Stimulated activated CD4-positive, alpha-beta T cell treated with anti-CD3 and anti-CD28 coated beads, Interleukin-15, amount 100 ng/mL, for 24 hours (primary cell): ENCODE results near the gene VANGL2.
A peak's percentile ranks its signal among the peaks of the same experiment; 100 is the strongest.
"Not testable (repeated sequence)": the region's sequence is repeated elsewhere in the genome, so short reads cannot be mapped to it uniquely, and the experiment has no call there.

Source experiments
- DNase-seq: peaks from one replicate; pipeline ENCODE4 v3.0.0-alpha.2; 2020

The VANGL2 gene

DNA sequence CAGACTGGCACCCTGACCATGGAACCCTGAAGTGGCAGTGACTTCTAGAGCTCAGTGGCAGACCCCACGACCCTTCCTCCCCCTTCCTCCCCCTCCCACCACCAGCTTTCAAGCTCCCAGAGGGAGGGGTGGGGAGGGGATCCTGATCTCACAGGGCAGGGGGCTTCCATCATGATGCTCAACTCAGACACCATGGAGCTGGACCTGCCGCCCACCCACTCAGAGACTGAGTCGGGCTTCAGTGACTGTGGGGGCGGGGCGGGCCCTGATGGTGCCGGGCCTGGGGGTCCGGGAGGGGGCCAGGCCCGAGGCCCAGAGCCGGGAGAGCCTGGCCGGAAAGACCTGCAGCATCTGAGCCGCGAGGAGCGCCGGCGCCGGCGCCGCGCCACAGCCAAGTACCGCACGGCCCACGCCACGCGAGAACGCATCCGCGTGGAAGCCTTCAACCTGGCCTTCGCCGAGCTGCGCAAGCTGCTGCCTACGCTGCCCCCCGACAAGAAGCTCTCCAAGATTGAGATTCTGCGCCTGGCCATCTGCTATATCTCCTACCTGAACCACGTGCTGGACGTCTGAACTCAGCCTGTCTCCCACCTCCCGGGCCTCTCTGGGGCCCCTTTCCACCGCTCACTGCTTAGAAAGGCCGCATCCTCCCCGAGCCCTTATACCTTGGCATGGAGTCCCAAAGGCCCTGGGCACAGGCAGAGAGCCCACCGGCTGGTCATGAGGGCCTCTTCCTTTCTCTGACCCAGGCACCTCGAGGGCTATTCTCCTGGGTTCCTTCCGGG, 29.6 kb upstream of the VANGL2 start:
- DNase-seq = no peak

DNA sequence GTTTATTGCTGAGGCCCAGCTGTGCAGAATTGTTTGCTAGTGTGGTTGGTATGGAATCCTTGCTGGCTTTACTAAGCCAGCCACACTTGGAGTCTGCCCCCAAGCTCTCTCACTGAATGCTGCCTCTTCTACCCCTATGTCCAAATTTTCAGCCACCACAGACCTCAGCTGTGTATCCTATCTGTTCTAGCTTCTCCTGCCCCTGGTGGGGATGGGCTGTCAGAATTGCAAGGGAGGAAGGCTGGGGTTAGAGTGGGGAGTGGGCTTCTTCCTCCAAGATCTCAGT, 29.1 kb upstream of the VANGL2 start:
- DNase-seq = no peak

DNA sequence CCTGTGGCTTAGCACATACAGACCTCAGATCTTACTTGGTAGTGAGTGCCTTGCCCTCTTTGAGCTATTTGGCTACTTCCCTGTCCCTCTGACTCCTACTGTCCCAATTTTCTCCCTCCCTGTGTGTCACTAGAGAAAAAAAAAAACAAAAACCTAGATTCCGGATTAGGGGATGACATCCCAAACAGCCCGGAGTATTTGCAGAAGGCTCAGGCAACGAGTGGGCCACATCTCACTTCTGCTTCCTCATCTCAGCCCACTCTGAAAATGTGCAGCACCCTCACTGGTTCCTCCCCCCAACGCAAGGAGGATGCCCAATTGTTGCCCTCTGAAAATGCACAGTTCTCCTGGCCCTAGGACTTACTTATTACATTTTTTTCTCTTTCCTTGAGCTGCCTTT, 28.6 kb upstream of the VANGL2 start:
- DNase-seq = no peak

DNA sequence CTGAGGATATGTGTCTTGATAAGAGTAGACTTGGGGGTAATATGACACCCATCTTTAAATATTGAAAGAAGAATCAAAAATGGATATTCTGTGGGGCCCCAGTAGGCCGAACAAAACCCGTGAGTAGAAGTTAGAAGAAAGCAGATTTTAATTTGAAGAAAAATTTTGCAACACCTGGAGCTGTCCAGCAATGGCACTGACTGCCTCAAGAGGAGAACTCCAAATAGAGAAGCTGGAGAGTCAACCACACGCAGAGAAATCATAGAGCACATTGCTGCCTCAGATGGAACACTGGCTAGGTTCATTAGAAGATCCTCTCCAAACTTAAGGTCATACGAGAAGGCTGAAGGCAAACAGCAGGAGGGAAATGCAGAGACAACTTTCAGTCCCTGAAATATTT, 26.7 kb upstream of the VANGL2 start:
- no peak for DNase-seq

DNA sequence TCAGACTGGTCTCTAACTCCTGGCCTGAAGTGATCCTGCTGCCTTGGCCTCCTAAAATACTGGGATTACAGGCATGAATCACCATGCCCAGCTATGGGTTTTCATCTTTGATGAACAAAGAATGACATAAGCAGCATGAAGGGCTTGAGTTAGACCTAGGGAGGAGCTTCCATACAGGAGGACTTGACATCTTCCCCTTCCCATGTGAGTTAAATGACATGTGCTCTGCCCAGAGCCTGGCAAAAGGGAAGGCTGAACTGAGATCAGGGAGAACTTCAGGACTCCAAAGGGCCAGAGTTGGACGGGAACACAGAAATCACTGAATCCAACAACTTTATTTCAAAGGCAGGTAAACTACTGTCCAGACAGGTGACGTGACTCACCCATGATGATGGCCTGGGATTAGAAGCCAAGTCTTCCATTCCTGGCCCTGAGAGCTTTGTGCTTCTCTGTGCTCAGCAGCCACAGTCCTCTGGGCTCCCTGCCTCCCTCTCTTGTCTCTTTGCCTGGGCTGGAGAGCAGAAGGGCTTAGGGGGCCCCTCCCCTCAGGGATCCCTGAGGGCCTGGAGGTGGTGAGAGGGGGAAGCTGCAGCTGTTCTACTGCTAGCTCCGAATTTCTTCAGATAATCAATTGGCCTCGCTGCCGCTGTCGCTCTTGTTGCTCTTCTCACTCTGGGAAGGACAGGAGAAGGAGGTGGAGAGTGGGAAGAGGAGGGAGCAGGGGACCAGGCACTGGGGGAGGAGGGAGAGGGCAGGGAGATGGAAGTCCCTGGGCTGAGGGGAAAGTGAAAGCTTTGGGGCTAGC, 25.9 kb upstream of the VANGL2 start:
- no peak for DNase-seq

DNA sequence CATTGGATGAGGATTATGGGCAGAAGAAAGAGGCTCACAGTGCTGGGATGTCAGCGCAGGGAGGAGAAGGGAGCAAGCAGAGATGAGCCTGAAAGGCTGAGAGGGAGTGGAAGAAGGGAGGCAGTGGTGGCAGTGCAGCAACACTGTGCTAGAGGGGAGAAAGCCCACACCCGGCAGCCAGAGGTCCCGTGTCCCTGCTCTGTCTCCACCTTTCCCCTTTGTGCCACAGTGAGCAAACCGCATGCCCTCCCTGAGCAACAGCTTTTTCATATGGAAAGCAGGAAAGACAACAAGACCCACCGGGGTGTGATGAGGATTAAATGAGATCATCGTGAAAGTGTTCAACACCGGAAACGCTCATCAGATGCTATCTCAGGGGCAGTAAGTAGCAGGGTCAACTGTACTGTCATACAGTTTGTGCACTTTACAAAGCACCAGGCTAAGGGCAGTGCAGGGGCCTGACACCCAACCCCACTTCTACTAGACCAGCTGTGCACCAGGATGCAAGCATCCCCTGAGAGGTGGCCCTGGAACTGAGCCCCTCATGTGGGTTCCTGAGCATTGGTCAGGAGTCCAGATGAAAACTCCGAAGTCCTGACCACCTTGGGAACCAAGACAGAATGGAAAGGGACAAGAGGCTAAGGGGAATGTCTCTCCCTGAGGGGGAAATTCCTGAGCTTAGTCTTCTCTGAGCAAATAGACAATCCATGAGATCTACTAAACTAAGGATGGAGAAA, 24.4 kb upstream of the VANGL2 start:
- DNase-seq = no peak

DNA sequence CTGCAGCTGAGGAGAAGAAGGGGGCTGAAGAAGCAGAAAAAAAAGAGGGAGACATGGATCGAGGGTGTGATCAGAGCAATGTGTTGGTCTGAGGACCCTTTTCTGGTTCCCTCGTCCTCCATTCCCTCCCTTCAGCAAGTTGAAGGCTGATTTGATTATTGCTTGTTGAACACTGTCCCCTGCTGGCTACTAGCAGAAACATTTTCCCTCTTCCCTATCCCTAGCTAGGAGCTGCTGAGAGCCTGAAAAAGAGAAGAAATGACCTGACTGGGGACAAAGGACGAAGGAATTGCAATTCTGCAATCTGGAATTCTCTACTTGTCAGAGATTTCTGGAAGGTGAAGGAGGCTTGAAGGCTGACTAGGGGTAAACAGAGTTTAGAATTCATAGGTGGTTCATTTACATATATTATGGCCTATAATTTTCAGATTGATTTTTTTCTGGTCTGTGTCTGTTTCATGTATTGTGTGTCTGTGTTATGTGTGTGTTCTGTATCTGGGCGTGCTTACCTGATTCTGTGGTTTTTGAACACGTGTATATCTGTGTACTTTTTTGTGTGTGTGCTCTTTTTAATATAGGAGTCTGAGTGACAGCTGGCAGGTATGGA, 23.7 kb upstream of the VANGL2 start:
- DNase-seq = peak; percentile 23

DNA sequence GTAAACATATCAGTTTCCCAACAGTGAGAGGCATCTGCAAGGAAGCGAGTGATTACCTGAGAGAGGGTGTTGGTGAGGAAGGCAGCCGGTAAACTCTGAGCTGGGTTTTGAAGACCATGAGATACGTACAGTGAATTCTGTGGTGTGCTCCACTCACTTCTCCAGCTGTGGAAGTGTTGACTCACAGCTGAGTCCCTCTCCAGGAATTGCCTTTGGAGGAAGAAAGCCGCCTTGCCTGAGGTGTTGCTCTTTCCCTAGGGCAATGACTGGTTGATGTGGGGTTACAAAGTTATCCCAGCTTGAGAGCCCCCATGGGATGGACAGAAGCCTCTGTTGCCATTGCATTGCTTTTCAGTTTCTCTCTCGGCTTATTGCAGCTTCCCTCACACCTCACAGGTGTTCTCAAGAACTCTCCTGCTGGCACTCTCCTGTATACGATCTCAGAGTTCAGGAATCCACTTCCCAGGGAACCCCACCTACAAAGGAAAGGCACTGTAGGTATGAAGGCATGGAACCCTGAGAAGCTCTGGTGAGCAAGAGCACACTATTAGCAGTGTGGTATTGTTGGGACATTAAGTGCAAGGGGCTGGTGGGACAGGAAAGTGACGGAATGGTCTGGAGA, 22.7 kb upstream of the VANGL2 start:
- no peak for DNase-seq

DNA sequence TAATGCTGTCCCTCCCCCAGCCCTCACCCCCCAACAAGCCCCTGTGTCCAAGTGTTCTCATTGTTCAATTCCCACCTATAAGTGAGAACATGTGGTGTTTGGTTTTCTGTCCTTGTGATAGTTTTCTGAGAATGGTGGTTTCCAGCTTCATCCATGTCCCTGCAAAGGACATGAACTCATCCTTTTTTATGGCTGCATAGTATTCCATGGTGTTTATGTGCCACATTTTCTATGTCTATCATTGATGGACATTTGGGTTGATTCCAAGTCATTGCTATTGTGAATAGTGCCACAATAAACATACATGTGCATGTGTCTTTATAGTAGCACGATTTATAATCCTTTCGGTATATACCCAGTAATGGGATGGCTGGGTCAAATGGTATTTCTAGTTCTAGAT, 15.6 kb upstream of the VANGL2 start:
- not testable (repeated sequence) for DNase-seq

DNA sequence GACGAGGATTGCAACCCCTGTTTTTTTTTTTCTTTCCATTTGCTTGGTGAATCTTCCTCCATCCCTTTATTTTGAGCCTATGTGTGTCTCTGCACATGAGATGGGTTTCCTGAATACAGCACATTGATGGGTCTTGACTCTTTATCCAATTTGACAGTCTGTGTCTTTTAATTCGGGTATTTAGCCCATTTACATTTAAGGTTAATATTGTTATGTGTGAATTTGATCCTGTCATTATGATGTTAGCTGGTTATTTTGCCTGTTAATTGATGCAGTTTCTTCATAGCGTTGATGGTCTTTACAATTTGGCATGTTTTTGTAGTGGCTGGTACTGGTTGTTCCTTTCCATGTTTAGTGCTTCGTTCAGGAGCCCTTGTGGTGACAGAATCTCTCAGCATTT, 12.0 kb upstream of the VANGL2 start:
- DNase-seq = not testable (repeated sequence)

DNA sequence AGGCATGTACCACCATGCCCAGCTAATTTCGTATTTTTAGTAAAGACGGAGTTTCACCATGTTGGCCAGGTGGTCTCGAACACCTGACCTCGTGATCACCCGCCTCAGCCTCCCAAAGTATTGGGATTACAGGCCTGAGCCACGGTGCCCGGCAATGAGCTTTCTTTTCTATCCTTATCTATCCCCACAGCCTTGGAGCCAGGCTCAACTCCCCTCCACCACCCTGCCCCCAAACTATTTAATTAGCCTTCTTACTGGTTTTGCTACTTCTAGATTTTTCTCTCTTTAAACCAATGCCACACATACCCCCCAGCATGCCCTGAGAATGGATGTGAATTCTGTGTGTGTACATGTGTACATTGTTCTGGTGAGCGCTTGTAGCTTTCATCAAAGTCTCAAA, 5.7 kb upstream of the VANGL2 start:
- no peak for DNase-seq

DNA sequence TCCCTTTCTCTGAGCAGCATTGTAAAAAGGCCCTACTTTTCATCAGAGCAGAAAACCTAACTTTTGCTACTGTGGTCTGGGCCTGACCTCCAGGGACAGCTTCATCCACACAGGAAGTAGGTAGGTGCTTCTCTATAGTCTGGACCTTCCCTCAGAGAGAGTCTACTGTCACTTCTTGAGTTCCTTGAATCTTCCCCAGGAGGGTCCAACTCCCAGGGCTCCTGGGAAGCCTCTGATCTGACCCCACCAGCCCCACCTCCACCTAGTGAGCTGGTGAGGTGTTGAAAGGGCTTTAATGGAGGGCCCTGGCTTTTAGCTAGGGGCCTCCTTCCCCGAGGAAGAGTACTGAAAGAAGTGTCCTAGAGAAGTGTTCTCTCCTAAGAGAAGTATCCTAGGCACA, 2.7 kb upstream of the VANGL2 start:
- no peak for DNase-seq

DNA sequence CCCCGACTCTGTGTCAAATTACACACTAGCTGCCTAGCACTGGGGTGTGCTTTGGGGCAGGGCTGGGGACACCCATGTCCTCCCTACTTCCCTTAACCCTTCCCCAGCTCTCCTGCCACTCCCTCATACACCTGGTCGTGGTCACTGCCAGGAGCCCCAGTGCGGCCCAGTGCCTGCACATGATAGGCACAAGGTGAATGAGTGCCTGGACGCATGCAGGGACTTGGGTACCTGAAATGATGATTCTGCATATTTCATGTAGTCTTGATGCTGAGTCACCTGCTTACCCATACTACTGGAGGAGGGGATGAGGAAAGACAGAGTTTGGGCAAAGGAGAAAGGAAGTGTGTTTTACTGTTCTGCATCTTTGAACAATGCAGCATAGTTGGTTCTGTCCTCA, 1.5 kb upstream of the VANGL2 start:
- no peak for DNase-seq

DNA sequence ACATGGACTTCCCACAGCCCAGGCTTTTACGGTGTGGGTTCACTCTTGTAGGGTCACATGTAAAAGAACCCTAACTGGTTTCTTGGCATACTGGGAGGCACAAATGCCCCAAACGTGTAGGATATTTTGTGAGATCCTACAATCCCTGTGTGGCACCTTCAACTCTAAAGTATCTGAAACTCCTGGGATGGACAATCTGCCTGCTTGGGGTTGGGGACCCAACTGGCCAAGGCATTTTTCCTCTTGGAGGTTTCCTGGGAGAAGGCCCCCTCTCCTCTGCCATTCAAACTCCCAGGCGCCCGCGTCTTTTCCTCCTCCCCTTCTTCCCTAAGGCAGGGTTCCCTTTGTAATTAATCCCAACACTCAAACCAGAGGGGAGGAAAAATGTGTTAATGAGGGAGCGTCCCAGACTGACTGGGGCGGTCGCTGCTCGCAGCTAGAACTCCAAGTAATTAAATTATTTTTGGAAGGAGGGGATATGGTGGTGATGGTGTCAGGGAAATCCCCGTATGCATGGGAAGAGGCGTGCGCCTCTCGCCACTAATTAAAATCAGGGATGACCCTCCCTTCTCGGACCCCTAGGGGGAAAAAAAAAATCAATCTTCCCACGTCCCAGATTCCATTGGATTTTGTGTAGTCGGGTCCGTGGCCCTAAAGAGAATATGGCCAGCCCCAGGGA, 681 bp upstream of the VANGL2 start:
- DNase-seq = no peak

DNA sequence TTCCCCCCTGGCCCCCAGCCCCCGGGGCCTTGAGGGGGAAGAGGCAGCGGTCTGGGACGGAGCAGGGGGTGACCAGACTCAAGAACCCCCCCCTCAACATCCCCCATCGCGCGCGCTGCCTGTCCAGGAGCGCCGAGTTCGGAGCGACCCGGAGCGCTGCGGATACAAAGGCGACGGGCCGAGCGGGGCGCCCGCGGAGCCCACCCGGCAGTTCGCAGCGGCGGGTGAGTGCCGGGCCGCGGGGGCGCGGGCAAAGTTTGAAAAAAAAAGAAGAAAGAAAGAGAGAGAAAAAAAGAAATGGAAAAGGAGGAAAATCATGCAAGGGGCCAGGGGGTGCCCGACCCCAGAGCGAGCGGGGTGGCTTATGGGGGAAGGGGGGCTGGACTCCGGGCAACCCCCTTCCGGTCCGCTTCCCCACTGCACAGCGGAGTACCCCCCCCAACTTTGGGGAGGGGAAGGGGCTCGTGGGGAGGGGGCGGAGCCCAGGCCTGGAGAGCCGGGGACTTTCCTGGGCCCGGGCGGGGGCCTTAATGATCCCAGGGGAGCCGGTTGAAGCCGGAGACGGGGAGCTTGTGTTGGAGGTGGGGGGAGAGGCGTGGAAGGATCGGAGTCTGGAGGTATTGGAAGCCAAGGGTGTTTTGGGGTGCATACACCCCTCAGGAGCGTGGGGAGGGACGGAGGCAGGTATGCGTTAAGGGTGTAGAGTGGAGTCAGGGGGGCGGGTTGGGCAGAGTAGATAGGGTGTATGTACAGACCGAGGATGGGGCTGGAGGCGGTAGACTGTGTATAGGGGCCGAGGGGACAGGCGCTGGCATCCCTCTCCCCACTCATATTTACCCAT, 502 bp downstream of the VANGL2 start:
- peak; percentile 17 for DNase-seq

DNA sequence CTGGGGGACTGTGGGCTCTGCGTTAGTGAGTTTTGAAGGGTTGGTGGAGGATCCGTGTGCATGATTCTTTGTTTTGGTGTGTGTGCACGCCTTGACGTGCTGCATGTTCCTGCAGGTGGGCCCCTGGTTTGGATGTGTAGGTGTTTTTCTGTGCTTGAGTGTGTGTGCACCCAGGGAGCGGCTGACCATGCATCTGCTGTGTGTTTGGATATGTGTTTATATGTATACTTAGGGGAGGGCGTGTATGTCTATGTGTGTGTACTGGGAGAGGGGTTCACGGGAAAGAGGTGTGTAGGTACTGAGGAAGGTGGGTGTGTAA, 1.1 kb downstream of the VANGL2 start:
- DNase-seq = no peak

DNA sequence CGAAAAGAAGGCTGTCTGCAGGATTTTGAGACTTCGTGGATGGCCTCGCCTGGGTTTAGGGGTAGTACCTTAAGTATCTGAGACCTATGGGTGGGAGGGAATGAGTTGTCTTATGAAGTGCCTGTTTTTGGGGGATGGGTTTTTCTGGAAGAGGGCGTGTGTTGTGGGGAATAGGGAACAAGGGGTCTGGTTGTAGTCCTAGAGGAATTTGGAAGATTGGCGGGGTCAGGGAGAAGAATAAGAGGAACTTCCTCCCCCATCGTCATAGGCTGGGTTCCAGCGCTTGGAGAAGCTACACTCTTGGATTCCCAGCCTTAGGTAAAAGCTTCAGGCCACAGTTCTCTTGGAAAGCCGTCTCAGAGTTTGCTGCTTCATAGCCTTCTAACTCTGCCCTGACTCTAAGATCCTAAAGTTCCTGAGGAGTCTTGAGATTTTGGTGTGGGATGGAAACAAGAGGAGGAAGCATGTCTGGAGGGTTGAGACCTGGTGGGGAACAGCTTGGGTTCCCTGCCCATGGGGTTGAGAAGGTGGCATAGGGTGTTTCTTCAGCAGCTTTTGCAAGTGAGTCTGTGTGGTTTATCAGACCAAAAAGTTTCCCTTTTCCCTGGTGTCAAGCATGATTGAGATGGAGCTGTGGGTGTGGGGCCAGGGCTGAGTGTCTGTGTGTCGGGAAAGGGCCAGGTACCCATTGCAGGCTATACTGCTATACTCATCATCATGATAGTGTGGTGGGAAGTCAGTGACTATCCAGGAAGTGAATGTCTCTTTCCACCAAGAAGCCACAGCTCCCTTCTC, 1.8 kb downstream of the VANGL2 start:
- no peak for DNase-seq

DNA sequence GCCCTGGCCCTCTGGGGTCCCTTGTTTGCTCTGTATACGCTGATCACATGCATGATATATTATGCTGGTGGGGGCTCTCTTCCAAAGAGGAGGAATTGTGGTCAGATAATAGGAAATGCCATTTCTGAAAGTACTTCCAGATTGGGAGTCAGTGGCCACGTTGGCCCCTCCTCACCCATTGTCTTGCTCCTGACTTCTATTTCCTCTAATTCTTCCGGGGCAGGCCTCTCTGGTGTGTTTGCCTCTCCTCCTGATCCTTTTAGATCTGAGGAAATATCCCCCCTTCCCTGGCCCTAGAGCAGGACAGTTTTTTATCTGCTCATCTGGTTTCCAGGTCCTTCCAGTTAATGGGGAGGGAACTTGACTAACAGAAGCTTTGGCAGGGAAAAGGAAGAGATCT, 2.9 kb downstream of the VANGL2 start:
- DNase-seq = no peak

DNA sequence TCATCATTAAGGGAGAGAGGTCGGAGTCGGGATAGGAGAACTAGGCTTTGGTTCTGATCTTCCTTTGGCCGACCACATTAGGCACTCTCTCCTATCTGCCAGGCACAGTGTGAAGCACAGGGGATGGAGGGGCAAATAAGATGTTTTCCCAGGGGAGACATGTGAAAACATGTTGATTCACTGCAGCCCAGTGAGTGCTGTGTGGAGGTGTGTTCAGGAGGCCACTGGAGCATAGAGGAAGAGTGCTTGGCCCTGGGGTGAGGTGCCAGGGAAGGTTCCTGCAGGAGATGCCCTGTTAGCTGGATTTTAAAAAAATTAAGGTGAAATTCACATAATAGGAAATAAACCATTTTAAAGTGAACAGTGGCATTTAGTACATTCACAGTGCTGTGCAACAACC, 3.7 kb downstream of the VANGL2 start:
- DNase-seq = no peak

DNA sequence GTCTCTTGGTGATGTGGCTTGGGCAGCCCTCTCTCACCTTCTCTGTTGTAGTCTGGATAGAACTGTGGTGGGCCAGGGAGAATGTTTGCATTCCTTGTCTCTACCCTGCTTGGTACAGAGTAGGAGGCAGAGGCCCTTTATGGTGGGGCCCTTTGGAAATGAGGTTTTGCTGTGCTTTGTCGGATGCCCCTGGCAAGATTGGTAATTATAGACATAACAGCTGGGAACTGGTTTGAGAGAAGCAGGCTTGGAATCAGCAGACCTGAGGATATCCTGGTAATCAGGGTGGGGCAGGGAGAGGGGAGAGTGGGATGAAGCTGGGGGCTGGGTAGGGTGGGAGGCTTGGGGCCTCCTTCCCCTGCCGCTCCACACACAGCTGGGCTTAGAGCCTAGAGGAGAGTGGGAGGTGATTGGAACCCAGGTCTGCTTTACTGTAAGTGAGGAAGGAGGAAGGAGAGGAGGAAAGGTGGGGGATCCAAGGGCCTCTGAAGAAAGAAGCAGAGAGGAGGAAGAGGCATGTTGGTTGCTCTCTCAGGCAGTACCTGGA, 5.0 kb downstream of the VANGL2 start:
- DNase-seq = no peak
